Right lobe of liver (tissue), 4 donors: ENCODE results near the gene SLAIN1.

ENCODE experiments used
- POLR2A ChIP-seq: fragments of 450-650 bp; IDR thresholded peaks from one replicate; pipeline ENCODE4 v1.6.1; 2017; ENCODE audit warnings: antibody characterized with exemption, mild to moderate bottlenecking
- TF ChIP-seq, protein P1 (sequence below), 4 donors: fragments of 200-600 bp in 3 of 4; fragments of 450-650 bp in 1 of 4; IDR thresholded peaks; one replicate each; pipeline versions ENCODE4 v1.5.1 to v1.8.0; 2016 to 2022; ENCODE audit warnings: antibody characterized with exemption in 4 of 4, mild to moderate bottlenecking in 2 of 4
- donor health status: DM: no; HTN: no; CAD: no.
- donor health status: DM: no; HTN: no; CAD: no.
- donor health status: DM: no; HTN: yes; CAD: no.

DNA sequence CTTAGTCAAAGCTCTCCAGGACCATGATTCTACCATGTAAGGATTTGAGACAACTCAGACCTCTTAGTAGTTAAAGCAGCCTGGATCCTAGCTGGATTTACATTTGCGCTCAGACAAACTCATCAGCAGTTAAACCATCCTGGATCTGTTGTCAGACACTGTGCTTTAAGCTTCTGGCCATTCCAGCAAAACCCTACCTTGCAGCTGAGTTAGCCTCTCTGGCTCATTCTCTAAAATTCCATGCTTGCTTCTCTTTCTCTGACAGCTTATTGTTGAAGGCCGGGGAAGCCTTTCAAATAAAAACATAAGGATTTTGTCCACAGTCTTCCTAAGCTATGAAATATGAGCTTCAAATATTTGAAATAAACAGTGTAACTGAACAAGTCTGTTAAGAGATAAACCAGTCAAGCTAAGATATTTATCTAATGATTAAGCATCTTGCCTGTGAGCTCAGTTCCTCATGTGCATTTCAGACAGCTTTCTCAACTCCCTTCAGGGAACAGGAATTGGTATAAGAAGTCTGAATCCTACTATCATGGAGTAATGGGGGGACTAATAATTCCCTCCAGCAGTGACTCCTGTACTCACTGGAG lies 89.3 kb downstream of the SLAIN1 start:
- no peak for TF ChIP-seq POLR2A
- TF ChIP-seq, protein P1, sequence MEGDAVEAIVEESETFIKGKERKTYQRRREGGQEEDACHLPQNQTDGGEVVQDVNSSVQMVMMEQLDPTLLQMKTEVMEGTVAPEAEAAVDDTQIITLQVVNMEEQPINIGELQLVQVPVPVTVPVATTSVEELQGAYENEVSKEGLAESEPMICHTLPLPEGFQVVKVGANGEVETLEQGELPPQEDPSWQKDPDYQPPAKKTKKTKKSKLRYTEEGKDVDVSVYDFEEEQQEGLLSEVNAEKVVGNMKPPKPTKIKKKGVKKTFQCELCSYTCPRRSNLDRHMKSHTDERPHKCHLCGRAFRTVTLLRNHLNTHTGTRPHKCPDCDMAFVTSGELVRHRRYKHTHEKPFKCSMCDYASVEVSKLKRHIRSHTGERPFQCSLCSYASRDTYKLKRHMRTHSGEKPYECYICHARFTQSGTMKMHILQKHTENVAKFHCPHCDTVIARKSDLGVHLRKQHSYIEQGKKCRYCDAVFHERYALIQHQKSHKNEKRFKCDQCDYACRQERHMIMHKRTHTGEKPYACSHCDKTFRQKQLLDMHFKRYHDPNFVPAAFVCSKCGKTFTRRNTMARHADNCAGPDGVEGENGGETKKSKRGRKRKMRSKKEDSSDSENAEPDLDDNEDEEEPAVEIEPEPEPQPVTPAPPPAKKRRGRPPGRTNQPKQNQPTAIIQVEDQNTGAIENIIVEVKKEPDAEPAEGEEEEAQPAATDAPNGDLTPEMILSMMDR (IDR thresholded peaks at IDR 0.05), result no peak
